ENCODE measurements around the gene HIP1R.

HIP1R gene

DNA sequence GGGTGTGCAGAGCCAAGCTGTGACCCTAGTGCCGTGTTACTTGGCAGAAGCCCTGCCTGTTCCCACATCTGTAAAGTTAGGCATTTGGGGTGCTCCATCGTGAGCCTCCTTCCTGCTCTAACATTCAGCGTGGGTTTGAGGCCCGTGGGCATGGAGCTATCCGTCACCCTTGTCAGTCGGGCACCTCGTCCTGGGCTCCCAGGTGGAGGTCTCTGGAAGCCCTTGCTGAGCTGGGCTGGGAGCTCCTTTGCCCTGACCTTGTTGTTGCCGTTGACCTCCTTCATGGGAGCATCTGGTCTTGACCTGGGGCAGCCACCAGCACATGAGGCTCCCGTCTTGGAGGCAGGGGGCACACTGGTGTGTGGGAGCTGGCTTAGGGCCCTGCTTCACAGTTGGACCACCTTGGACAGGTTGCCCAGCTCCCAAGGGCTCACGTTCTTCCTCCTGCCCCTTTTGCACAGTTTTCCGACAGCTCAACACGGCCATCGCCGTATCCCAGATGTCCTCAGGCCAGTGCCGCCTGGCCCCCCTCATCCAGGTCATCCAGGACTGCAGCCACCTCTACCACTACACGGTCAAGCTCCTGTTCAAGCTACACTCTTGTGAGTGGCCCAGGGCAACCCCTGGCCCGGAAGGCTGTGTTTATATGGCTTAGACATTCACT, 18.5 kb downstream of the HIP1R start:
- TF ChIP-seq TEAD4 (IDR thresholded peaks at IDR 0.05) (no peak), USF1 (IDR thresholded peaks at IDR 0.05) (no peak), EGR1 (IDR thresholded peaks at IDR 0.05) (no peak), CEBPB (IDR thresholded peaks at IDR 0.05) (no peak), CREB1 (IDR thresholded peaks at IDR 0.05; ENCODE audit: low read depth) (no peak), EP300 (IDR thresholded peaks at IDR 0.05; ENCODE audit: borderline replicate concordance) (no peak), ZBTB7A (IDR thresholded peaks at IDR 0.05; ENCODE audit: low read depth) (no peak), YY1 (IDR thresholded peaks at IDR 0.05; ENCODE audit: low read depth) (no peak), TAF1 (IDR thresholded peaks at IDR 0.05; ENCODE audit: low read depth) (no peak), TCF12 (IDR thresholded peaks at IDR 0.05; ENCODE audit: low read depth) (no peak)
- TF ChIP-seq, protein P1, sequence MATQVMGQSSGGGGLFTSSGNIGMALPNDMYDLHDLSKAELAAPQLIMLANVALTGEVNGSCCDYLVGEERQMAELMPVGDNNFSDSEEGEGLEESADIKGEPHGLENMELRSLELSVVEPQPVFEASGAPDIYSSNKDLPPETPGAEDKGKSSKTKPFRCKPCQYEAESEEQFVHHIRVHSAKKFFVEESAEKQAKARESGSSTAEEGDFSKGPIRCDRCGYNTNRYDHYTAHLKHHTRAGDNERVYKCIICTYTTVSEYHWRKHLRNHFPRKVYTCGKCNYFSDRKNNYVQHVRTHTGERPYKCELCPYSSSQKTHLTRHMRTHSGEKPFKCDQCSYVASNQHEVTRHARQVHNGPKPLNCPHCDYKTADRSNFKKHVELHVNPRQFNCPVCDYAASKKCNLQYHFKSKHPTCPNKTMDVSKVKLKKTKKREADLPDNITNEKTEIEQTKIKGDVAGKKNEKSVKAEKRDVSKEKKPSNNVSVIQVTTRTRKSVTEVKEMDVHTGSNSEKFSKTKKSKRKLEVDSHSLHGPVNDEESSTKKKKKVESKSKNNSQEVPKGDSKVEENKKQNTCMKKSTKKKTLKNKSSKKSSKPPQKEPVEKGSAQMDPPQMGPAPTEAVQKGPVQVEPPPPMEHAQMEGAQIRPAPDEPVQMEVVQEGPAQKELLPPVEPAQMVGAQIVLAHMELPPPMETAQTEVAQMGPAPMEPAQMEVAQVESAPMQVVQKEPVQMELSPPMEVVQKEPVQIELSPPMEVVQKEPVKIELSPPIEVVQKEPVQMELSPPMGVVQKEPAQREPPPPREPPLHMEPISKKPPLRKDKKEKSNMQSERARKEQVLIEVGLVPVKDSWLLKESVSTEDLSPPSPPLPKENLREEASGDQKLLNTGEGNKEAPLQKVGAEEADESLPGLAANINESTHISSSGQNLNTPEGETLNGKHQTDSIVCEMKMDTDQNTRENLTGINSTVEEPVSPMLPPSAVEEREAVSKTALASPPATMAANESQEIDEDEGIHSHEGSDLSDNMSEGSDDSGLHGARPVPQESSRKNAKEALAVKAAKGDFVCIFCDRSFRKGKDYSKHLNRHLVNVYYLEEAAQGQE (IDR thresholded peaks at IDR 0.05; ENCODE audit: low read depth) = no peak

- no peak for TF ChIP-seq EGR1 (IDR thresholded peaks at IDR 0.05)
These were observed 19.3 kb downstream of the HIP1R start for GRCh38 chr12:122854554-122854953.

GRCh38 chr12:122855071-122855829, 20.0 kb downstream of the HIP1R start:
- TF ChIP-seq ZBTB7A (IDR thresholded peaks at IDR 0.05; ENCODE audit: low read depth) (no peak), CEBPB (IDR thresholded peaks at IDR 0.05) (no peak), RAD21 (IDR thresholded peaks at IDR 0.05; ENCODE audit: low read depth) (no peak), EGR1 (IDR thresholded peaks at IDR 0.05) (no peak), TAF1 (IDR thresholded peaks at IDR 0.05; ENCODE audit: low read depth) (no peak), MAX (IDR thresholded peaks at IDR 0.05) (no peak), TEAD4 (IDR thresholded peaks at IDR 0.05) (no peak), USF1 (IDR thresholded peaks at IDR 0.05) (no peak), CREB1 (IDR thresholded peaks at IDR 0.05; ENCODE audit: low read depth) (no peak), YY1 (IDR thresholded peaks at IDR 0.05; ENCODE audit: low read depth) (no peak), FOXM1 (IDR thresholded peaks at IDR 0.05; ENCODE audit: borderline replicate concordance, low read depth) (no peak), TCF12 (IDR thresholded peaks at IDR 0.05; ENCODE audit: low read depth) (no peak)

DNA sequence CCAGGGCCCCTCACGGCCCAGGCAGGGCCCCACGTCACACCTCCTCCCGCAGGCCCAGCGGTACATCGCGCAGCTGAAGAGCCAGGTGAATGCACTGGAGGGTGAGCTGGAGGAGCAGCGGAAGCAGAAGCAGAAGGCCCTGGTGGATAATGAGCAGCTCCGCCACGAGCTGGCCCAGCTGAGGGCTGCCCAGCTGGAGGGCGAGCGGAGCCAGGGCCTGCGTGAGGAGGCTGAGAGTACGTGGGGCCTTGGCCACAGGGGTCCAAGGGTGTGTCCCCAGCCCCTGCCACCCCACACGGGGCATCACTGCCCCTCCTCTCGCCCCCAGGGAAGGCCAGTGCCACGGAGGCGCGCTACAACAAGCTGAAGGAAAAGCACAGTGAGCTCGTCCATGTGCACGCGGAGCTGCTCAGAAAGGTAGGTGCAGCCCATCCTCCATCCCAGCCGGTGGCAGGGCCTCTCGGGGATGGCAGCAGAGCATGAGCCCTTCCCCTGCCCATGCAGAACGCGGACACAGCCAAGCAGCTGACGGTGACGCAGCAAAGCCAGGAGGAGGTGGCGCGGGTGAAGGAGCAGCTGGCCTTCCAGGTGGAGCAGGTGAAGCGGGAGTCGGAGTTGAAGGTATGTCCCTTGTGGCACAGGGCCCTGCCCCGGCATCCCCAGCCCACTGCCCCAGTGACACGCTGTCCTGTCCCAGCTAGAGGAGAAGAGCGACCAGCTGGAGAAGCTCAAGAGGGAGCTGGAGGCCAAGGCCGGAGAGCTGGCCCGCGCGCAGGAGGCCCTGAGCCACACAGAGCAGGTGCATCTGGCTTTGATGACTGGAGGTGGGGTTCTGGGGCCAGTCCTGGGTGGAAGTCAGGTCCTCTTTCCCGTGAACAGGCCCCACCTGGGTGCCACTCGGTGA, 20.9 kb downstream of the HIP1R start:
- TF ChIP-seq ZBTB7A (IDR thresholded peaks at IDR 0.05; ENCODE audit: low read depth) (no peak), CEBPB (IDR thresholded peaks at IDR 0.05) (no peak), USF1 (IDR thresholded peaks at IDR 0.05) (no peak), MAX (IDR thresholded peaks at IDR 0.05) (no peak)

DNA sequence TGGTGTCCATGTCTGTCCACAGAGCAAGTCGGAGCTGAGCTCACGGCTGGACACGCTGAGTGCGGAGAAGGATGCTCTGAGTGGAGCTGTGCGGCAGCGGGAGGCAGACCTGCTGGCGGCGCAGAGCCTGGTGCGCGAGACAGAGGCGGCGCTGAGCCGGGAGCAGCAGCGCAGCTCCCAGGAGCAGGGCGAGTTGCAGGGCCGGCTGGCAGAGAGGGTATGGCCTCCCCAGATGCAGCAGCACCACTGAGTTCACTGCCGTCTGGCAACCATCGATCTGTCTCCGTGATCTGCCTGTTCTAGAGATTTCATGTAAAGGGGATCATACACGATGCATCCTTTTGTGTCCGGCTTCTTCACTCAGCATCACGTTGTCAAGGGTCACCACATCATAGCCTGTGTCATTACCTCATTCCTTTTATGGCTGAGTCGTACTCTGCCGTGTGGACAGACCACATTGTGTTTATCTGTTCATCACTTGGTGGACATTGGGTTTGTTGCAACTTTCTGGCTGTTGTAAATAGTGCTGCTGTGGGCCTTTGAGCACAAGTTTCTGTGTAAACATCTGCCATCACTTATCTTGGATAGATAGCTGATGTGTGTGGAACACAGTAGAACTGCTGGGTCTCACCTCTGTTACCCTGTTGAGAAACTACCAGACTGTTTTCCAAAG, 21.9 kb downstream of the HIP1R start:
- TF ChIP-seq RAD21 (IDR thresholded peaks at IDR 0.05; ENCODE audit: low read depth) = no peak
- no peak for TF ChIP-seq TAF1 (IDR thresholded peaks at IDR 0.05; ENCODE audit: low read depth)
- no peak for TF ChIP-seq TCF12 (IDR thresholded peaks at IDR 0.05; ENCODE audit: low read depth)
- no peak for TF ChIP-seq MAX (IDR thresholded peaks at IDR 0.05)
- TF ChIP-seq EP300 (IDR thresholded peaks at IDR 0.05; ENCODE audit: borderline replicate concordance) = no peak
- TF ChIP-seq CREB1 (IDR thresholded peaks at IDR 0.05; ENCODE audit: low read depth) = no peak
- TF ChIP-seq EGR1 (IDR thresholded peaks at IDR 0.05) = no peak
- no peak for TF ChIP-seq TEAD4 (IDR thresholded peaks at IDR 0.05)
- no peak for TF ChIP-seq CEBPB (IDR thresholded peaks at IDR 0.05)
- no peak for TF ChIP-seq FOXM1 (IDR thresholded peaks at IDR 0.05; ENCODE audit: borderline replicate concordance, low read depth)
- TF ChIP-seq USF1 (IDR thresholded peaks at IDR 0.05) = no peak
- TF ChIP-seq, protein P1 (IDR thresholded peaks at IDR 0.05; ENCODE audit: low read depth) = no peak
- TF ChIP-seq NFIC (IDR thresholded peaks at IDR 0.05) = no peak
- TF ChIP-seq YY1 (IDR thresholded peaks at IDR 0.05; ENCODE audit: low read depth) = no peak
- TF ChIP-seq ZBTB7A (IDR thresholded peaks at IDR 0.05; ENCODE audit: low read depth) = no peak

All from Ishikawa (cell line).